GM11168 (cell line): ENCODE measurements around the gene REC8.

Experiments
- in situ Hi-C: fragments of 300-500 bp; cut with MboI; formaldehyde crosslinking; loops from one replicate; pipeline ENCODE4 v1.12.0; 2022; ENCODE audit warnings: low sequenced_read_pairs; ENCODE audit not compliant: unreplicated experiment

Gene REC8

DNA sequence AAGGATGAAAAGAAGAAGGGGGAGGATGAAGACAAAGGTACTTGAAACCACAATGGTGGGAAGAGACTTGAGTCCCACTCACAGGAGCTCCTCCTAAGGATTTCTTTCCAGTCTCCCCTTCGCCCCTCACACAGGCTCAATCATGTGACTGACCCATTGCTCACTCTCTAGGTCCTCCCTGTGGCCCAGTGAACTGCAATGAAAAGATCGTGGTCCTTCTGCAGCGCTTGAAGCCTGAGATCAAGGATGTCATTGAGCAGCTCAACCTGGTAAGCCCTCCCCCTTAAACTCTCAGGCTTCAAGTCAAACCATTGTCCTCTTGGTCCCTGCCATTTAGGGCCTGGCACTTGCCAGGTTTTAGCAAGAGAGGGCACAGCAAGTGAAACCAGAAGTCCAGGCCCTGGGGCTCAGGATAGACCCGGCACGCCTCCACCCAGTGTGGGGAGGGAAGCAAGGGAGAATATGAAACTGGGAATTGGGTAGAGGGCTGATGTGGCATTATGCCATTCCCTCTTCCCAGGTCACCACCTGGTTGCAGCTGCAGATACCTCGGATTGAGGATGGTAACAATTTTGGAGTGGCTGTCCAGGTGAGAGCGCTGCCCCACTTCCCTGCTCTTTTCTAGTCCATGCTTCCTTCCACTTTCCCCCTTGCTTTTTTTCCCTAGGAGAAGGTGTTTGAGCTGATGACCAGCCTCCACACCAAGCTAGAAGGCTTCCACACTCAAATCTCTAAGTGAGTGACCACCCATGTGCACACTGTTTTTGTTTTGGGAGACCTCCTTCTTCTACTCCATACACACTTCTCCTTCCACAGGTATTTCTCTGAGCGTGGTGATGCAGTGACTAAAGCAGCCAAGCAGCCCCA is 34.1 kb upstream of the REC8 start:
- in situ Hi-C loops = no loop called here

DNA sequence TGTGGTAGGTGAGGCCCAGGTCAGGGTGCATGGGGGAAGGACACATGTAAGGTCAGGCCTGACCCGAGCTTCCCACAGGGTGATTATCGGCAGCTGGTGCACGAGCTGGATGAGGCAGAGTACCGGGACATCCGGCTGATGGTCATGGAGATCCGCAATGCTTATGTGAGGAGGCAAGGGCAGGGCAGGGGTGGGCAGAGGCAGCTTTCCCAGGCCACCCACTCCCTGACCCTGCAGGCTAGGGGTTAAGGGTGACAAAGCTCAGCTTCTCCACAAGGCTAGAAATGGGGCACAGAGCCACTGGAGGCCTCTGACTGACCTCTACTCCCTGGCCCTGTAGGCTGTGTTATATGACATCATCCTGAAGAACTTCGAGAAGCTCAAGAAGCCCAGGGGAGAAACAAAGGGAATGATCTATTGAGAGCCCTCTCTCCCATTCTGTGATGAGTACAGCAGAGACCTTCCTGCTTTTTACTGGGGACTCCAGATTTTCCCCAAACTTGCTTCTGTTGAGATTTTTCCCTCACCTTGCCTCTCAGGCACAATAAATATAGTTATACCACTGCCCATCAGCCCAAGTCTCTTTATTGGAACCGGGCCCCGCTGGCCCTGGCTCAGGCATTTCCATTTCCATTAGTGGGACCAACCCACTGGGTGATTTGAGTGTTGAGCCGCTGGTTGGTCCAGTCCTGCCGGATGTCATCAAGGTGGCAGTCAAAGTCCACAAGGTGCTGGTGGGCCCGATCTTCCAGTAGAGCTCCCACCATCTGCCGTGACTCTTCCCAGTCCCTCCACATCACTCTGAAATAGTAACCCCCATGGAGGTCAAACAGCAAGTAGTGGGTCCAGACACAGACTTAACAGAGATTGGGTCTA is 33.2 kb upstream of the REC8 start:
- in situ Hi-C loops = no loop called here

- in situ Hi-C loops = no loop called here
These were observed 32.5 kb upstream of the REC8 start for GRCh38 chr14:24139272-24139934.

DNA sequence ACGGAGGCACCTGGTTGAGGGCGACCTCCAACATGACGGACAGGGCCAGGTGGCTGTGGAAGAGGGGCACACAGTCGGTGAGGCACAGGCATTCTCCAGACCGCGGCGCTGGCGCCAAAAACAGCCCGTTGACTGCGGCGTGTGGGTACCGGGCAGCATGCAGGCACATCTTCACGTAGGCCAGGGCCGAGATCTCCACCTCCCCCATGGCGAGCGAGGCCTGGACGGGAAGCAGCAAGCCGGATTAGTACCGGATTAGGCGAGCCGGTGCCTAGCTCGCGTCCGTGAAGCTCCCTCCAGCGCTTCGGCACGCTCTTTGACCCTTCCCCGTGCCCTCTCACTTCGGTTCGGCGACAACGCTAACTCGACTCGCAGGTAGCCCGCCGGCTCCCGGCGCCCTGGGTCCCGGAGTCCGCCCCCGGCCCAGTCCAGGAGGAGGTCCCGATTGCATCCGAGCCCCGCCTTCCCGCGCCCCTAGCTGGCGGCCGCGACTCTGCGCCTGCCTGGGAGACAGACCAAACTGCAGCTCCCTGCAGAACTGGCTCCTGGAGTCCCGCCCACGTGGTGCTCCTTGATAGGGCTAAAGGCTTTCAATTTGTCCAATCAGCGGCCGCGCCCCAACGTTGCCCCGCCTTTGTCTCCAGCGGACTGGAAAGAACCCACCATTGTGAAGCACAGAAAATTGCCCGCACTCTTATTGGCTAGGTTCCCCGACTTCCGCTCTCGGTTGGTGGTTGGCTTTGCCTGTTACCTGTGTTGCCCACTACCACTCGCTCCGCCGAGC is 30.6 kb upstream of the REC8 start, which contains the start of gene EMC9:
Gene EMC9 (minus strand): TSS at position 495 of the 784 bp plus-strand sequence. CDS start 287 bp downstream, at position 208.
- in situ Hi-C loops = no loop called here

- in situ Hi-C loops = no loop called here
These were observed 28.4 kb upstream of the REC8 start for GRCh38 chr14:24143511-24143910.

DNA sequence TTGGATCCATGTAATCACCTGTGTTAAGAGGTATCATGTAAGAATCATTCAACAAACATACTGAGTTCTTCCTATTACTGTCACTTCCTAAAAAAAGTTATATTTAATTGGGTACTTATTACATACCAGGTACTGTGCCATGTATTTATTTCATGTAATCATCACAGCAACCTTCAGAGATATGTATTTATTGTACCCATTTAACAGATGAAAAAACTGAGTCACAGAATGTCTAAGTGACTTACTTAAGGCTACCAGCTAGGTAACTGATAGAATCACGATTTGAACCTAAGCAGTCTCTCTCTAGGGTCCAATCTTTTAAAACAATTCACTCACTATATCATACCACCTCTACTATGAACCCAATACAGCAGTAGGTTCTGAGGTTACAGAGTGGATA is 27.4 kb upstream of the REC8 start:
- in situ Hi-C loops = no loop called here

DNA sequence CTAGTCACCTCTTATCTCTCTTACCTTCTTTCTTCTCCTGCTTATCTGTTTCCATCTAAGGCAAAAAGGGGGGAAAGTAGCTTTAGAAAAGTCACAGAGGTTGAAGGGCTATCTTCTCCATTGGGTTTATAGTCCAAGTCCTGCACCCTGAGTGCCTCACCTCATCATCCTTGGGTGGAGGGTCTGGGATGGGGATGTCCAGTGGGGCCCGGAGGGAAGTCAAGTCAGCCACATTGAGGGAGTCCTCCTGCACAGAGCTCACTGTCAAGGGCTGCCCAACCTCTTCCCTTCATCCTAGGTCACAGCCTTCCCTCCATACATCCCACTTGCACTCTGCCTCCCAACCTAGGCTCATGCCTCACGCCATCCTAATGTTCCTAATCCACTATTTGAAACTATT is 26.7 kb upstream of the REC8 start:
- in situ Hi-C loops = no loop called here

GRCh38 chr14:24145690-24146452 is 26.0 kb upstream of the REC8 start:
- in situ Hi-C loops = no loop called here

DNA sequence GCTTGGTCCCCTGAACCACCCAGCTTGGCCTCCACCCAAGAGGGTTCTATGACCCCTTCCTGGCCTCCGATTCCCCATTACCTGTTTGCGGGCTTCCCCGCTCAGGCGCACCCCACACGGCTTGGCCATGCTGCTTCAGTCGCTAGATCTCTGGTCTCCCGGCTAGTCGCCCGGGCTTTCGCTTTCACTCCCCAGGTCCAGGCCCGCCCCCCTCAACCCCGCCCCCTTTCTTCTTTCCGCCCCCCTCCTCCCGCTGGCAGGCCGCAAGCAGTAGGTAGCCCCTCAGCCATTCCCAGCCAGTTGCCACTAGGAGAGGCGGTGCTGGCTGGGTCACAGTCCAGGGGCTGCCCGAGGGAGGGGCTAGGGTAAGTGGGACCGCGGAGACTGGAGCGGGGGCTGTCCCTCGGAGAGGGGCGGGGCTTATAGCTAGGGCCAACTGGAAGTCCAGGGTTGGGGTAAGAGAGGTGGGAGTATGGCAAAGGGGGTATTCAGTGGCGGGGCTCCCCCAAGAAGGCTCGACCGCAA is 25.4 kb upstream of the REC8 start, which contains the start of gene PSME2:
Gene PSME2 (minus strand): TSS at position 158 of the 525 bp plus-strand sequence. CDS start 29 bp downstream, at position 129.
- in situ Hi-C loops = no loop called here

DNA sequence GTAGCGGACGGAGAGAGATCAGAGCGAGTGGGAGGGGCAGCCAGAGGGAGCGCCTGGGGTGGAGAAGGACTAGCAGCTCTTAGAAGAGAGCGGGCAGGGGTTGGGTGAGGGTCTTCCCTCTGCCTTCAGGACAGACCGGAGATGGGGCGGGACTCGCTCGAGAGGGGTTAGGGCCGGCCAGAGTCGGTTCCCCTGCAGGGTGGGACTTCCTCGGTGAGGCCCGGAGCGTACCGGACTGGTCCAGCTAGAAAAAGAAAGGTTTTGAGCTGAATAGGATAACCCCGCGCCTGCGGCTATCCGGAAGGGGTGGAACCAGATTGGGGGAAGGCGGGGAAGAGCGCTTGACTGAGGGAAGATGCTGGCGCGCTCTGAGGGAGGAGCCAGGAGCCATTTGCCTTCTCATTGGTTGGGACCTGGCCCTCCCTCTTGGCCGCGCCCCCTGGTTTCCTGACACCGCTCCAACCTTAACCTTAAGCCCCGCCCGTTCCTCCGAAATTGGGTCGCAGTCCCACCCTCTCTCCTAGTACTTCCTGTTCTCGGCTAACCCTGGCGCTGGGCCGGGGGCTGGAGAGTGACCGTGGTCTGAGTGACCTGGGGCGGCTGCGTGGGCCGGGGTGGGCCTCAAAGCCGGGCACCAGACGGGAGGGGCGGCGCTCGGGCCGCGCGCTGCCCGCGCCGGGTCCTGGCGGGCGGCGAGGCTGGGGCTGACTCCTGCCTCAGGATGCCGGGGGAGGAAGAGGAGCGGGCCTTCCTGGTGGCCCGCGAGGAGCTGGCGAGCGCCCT is 24.7 kb upstream of the REC8 start, which contains the start of gene RNF31:
Gene RNF31 (plus strand): TSS at position 521 of the 783 bp plus-strand sequence. CDS start 201 bp downstream, at position 722.
- in situ Hi-C loops = no loop called here

DNA sequence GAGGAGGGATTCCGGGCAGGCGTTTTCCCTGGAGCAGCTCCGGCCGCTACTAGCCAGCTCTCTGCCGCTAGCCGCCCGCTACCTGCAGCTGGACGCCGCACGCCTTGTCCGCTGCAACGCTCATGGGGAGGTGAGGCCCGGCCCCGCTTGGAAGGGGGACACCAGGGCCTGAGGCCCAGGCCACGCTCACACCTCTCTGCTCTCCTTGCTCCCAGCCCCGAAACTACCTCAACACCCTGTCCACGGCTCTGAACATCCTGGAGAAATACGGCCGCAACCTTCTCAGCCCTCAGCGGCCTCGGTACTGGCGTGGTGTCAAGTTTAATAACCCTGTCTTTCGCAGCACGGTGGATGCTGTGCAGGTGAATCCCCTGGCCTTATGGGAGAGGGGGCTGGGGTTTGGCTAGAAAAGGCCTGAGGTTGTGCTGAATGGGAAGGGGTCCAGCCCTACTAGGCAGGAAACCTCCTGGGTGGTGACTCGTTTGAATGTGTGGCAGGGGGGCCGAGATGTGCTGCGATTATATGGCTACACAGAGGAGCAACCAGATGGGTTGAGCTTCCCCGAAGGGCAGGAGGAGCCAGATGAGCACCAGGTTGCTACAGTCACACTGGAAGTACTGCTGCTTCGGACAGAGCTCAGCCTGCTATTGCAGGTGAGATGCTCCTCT is 24.0 kb upstream of the REC8 start:
- in situ Hi-C loops = no loop called here

GRCh38 chr14:24149302-24149969 is 22.4 kb upstream of the REC8 start:
- in situ Hi-C loops = no loop called here

DNA sequence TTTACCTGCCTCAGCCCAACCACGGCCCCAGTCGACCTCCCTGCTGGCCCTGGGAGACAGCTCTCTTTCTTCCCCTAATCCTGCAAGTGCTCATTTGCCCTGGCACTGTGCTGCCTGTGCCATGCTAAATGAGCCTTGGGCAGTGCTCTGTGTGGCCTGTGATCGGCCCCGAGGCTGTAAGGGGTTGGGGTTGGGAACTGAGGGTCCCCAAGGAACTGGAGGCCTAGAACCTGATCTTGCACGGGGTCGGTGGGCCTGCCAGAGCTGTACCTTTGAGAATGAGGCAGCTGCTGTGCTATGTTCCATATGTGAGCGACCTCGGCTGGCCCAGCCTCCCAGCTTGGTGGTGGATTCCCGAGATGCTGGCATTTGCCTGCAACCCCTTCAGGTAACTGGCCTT is 21.8 kb upstream of the REC8 start:
- in situ Hi-C loops = no loop called here

- in situ Hi-C loops = no loop called here
These were observed 21.3 kb upstream of the REC8 start for GRCh38 chr14:24150567-24150966.

DNA sequence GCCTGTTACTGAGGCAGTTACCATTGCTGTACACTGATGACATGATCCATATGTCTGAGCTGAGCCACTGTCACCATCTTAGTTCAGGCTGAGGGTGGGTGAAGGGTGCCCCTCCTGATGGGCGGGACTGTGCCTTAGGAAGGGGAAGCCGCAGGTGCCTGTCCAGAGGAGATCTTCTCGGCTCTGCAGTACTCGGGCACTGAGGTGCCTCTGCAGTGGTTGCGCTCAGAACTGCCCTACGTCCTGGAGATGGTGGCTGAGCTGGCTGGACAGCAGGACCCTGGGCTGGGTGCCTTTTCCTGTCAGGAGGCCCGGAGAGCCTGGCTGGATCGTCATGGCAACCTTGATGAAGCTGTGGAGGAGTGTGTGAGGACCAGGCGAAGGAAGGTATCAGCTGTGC is 20.9 kb upstream of the REC8 start:
- in situ Hi-C loops = no loop called here

GRCh38 chr14:24151404-24152080 is 20.3 kb upstream of the REC8 start:
- in situ Hi-C loops = no loop called here
